Pancreas (tissue), 10 donors: ENCODE results near the gene HIVEP2. TPM values are rescaled to one million over a fixed set of nuclear protein-coding genes. Genes with fewer than 3 reads are reported as not detected.

ENCODE experiments used
- ATAC-seq, 4 donors: fragments of 200-7000 bp; cut with Tn5 transposase; one replicate each; pipeline versions ENCODE4 v1.8.0 to v1.9.1; 2020; ENCODE audit warnings: mild to moderate bottlenecking in 4 of 4, moderate library complexity in 4 of 4
- DNase-seq, 6 donors: peaks; one replicate each; pipeline ENCODE4 v3.0.0-alpha.2; 2020
- FAIRE-seq: peaks from 2 replicates; lab custom pipeline; 2012; peaks lifted over from hg19 to GRCh38; lab: Jason Lieb, UNC
- H3K27ac ChIP-seq, 4 donors: fragments of 200-600 bp; sonication (generic); 1 replicate in 3 of 4; 2 replicates in 1 of 4; pipeline versions ENCODE4 v1.5.0 to v1.8.0; 2020
- H3K27me3 ChIP-seq, 4 donors: fragments of 200-600 bp; one replicate each; pipeline ENCODE4 v1.8.0; 2021
- H3K36me3 ChIP-seq, 3 donors: fragments of 200-600 bp; sonication (generic) in 1 of 3; one replicate each; pipeline versions ENCODE4 v1.5.0 to v1.8.0; 2020 to 2021
- H3K4me1 ChIP-seq, 3 donors: fragments of 200-600 bp; one replicate each; pipeline ENCODE4 v1.8.0; 2021
- H3K4me3 ChIP-seq, 4 donors: fragments of 200-600 bp; sonication (generic) in 2 of 4; one replicate each; pipeline versions ENCODE4 v1.5.0 to v1.8.0; 2020 to 2021
- H3K9me3 ChIP-seq, 4 donors: fragments of 200-600 bp; one replicate each; pipeline ENCODE4 v1.8.0; 2021
- CTCF ChIP-seq, 4 donors: fragments of 200-600 bp; sonication (generic) in 3 of 4; IDR thresholded peaks; one replicate each; pipeline versions ENCODE4 v1.5.0 to v1.8.0; 2021; ENCODE audit warnings: antibody characterized with exemption in 4 of 4
- WGBS, 2 donors: extraction: QIAGEN DNeasy Blood & Tissue Kit; methylation state at CpG; one replicate each; pipeline ENCODE4 v1.1.7; 2013; 5-methylcytosine and 5-hydroxymethylcytosine counted together
- intact Hi-C, 3 donors: fragments of 100-400 bp; cut with DNase I; formaldehyde crosslinking; loops; one replicate each; pipeline versions ENCODE4 v1.11.1 to v1.14.2; 2022
- polyA plus RNA-seq, 2 donors: library from polyadenylated mRNA; stranded (reverse); fragments of 200-250 nt; gene quantifications; one replicate each; pipeline ENCODE4 v1.2.3, GENCODE V29; 2013
- total RNA-seq, 6 donors: library from RNA; stranded (reverse); fragmentation: NEBNext Ultra II Directional in 4 of 6; extraction: Animal tissue kit (Norgen Biotek cat#: 25700) in 4 of 6; gene quantifications; one replicate each; pipeline versions ENCODE4 v1.2.1 to v1.2.4, GENCODE V29; 2021 to 2023
- donor health status: healthy with polysubstance abuse.
- donor health status: DM: no; HTN: no; CAD: no; lungs with moderate emphysema.
- donor health status: DM: no; HTN: no; CAD: no.
- donor health status: control.
- donor health status: control.
- donor health status: Bipolar disorder and iron deficiency.
- donor health status: DM: yes; HTN: yes; CAD: no.
- donor health status: DM: no; HTN: no; CAD: no.
- donor health status: DM: no; HTN: no; CAD: no.
- donor health status: DM: yes; HTN: yes; CAD: no.

Gene HIVEP2
- total and polyA plus RNA-seq, 8 donors = 3.8 to 14.0 (median 8.6) TPM

- intact Hi-C loops = no loop called here
- FAIRE-seq = no peak
- WGBS, 2 donors = 88% methylated on average over 3 of the region's 3 CpGs
Measured at GRCh38 chr6:142751452-142751851, 193.5 kb downstream of the HIVEP2 start.

GRCh38 chr6:142750998-142751397 is 194.0 kb downstream of the HIVEP2 start:
- Histone ChIP-seq H3K4me3 (no peak overlapping the region), H3K36me3 (peaks cover 0 to 12% (median 4%) of the 10 kb centered on the region in 3 donors), H3K27me3 (no peaks in the 10 kb centered on the region), H3K4me1 (no peaks in the 10 kb centered on the region), H3K9me3 (no peaks in the 10 kb centered on the region), H3K27ac (no peak overlapping the region)
- intact Hi-C loops = no loop called here
- DNase-seq (no peak), ATAC-seq (no peak), FAIRE-seq (no peak)
- TF ChIP-seq CTCF (IDR thresholded peaks at IDR 0.05) = no peak
- 86 to 91% methylated on average over 1 of the region's 1 CpG for WGBS, 2 donors

More at GRCh38 chr6:142751452-142751851, 193.5 kb downstream of the HIVEP2 start:
- H3K36me3 ChIP-seq = peaks cover 0 to 12% (median 4%) of the 10 kb centered on the region in 3 donors
- no peaks in the 10 kb centered on the region for H3K4me1 ChIP-seq
- no peak for TF ChIP-seq CTCF (IDR thresholded peaks at IDR 0.05)
- H3K9me3 ChIP-seq = no peaks in the 10 kb centered on the region
- DNase-seq = no peak
- no peaks in the 10 kb centered on the region for H3K27me3 ChIP-seq
- no peak overlapping the region for H3K27ac ChIP-seq
- no peak for ATAC-seq
- no peak overlapping the region for H3K4me3 ChIP-seq

GRCh38 chr6:142749556-142749955 is 195.4 kb downstream of the HIVEP2 start:
- no peaks in the 10 kb centered on the region for H3K4me1 ChIP-seq
- H3K4me3 ChIP-seq = no peak overlapping the region
- H3K27me3 ChIP-seq = no peaks in the 10 kb centered on the region
- no peak for FAIRE-seq
- WGBS, 2 donors = 59 to 62% methylated on average over 3 of the region's 3 CpGs
- no peak for ATAC-seq
- no peak for DNase-seq
- no peaks in the 10 kb centered on the region for H3K9me3 ChIP-seq
- TF ChIP-seq CTCF (IDR thresholded peaks at IDR 0.05) = no peak
- peaks cover 0 to 12% (median 4%) of the 10 kb centered on the region in 3 donors for H3K36me3 ChIP-seq
- intact Hi-C loops = no loop called here
- H3K27ac ChIP-seq = no peak overlapping the region

GRCh38 chr6:142746524-142746923 is 198.5 kb downstream of the HIVEP2 start:
- ATAC-seq = peak in 3 of 4 donors; percentile 47 to 69 (median 51)
- H3K4me3 ChIP-seq = no peak overlapping the region
- H3K27ac ChIP-seq = no peak overlapping the region
- intact Hi-C loops = no loop called here
- no peaks in the 10 kb centered on the region for H3K27me3 ChIP-seq
- no peaks in the 10 kb centered on the region for H3K4me1 ChIP-seq
- 69 to 82% methylated on average over 2 of the region's 2 CpGs for WGBS, 2 donors
- TF ChIP-seq CTCF (IDR thresholded peaks at IDR 0.05) = no peak
- no peak for DNase-seq
- FAIRE-seq = no peak
- no peaks in the 10 kb centered on the region for H3K9me3 ChIP-seq
- no peaks in the 10 kb centered on the region for H3K36me3 ChIP-seq

GRCh38 chr6:142744836-142745235 is 200.1 kb downstream of the HIVEP2 start:
- Histone ChIP-seq H3K27me3 (no peaks in the 10 kb centered on the region), H3K4me1 (no peaks in the 10 kb centered on the region), H3K36me3 (no peaks in the 10 kb centered on the region), H3K4me3 (no peak overlapping the region), H3K27ac (no peak overlapping the region), H3K9me3 (no peaks in the 10 kb centered on the region)
- no peak for FAIRE-seq
- TF ChIP-seq CTCF (IDR thresholded peaks at IDR 0.05) = no peak
- no peak for DNase-seq
- no peak for ATAC-seq
- intact Hi-C loops = no loop called here
- WGBS, 2 donors = 82 to 87% methylated on average over 2 of the region's 2 CpGs
